NCI-H146 (cell line): Measurements from ENCODE around the gene ERAS.

Experiments
- DNase-seq: peaks from one replicate; lab custom pipeline; 2025; lab: John Stamatoyannopoulos, UW

Gene ERAS

GRCh38 chrX:48826135-48826875 lies at the start of gene ERAS:
Gene ERAS, plus strand, starts transcription at chrX:48826513. Its CDS starts 2,611 bp downstream, at chrX:48829124.
- DNase-seq: no peak

- DNase-seq: no peak
These were observed 49.4 kb upstream of the ERAS start for GRCh38 chrX:48776818-48777439.

GRCh38 chrX:48779399-48779798 lies 46.9 kb upstream of the ERAS start:
- no peak for DNase-seq

- no peak for DNase-seq
These were observed 44.6 kb upstream of the ERAS start for GRCh38 chrX:48781705-48782104.

GRCh38 chrX:48782216-48782615 lies 44.1 kb upstream of the ERAS start:
- DNase-seq: no peak

- DNase-seq: no peak
These were observed 43.5 kb upstream of the ERAS start for GRCh38 chrX:48782795-48783194.

GRCh38 chrX:48784726-48785125 lies 41.6 kb upstream of the ERAS start:
- DNase-seq: no peak

- no peak for DNase-seq
These were observed 41.1 kb upstream of the ERAS start for GRCh38 chrX:48785186-48785539.

- DNase-seq: no peak
These were observed 40.6 kb upstream of the ERAS start for GRCh38 chrX:48785540-48786214.

- DNase-seq: no peak
These were observed 39.9 kb upstream of the ERAS start, which contains the start of gene GATA1 for GRCh38 chrX:48786341-48786800. Gene GATA1, plus strand, starts transcription at chrX:48786590. Its CDS starts 4,520 bp downstream, at chrX:48791110.

- no peak for DNase-seq
These were observed 39.3 kb upstream of the ERAS start for GRCh38 chrX:48786825-48787504.

- no peak for DNase-seq
These were observed 38.5 kb upstream of the ERAS start for GRCh38 chrX:48787505-48788443.

GRCh38 chrX:48789366-48790220 lies 36.7 kb upstream of the ERAS start:
- no peak for DNase-seq

GRCh38 chrX:48790477-48790876 lies 35.8 kb upstream of the ERAS start:
- no peak for DNase-seq

- no peak for DNase-seq
These were observed 35.1 kb upstream of the ERAS start for GRCh38 chrX:48791063-48791820.

GRCh38 chrX:48792219-48792618 lies 34.1 kb upstream of the ERAS start:
- no peak for DNase-seq

- DNase-seq: no peak
These were observed 32.4 kb upstream of the ERAS start for GRCh38 chrX:48793935-48794334.

- no peak for DNase-seq
These were observed 31.9 kb upstream of the ERAS start for GRCh38 chrX:48794340-48794910.

- DNase-seq: no peak
These were observed 31.3 kb upstream of the ERAS start for GRCh38 chrX:48794911-48795515.
